ENCODE measurements around the gene CALCOCO1.

The CALCOCO1 gene

DNA sequence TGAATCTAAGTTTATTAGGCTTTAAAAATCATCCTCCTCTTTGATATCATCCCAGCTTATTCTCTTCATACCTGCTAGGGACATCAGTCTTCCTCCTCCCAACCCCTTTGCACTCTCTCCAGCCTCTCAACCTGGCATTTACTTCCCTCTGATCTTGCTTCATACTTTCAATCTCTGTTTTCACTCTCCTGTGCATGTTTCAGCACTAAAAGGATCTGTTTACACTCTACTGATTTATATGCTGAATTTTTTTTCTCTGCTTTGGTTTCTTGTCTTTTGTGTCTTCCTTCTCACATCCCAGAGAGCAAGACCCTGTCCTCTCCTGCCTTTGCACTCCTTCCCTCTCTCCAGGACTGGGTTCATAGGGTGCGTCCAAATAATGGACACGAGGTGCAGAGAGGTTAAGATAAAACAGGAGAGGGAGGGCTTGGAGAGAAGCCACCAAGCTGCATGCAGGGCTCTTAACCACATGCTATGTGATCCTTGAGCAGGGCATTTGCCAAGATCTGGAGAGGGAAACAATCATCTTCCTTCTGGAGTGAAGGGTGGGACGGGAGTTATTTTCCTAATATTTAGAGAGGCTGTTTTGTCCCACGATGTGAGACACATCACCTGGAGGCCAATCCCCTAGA lies 27.5 kb upstream of the CALCOCO1 start:
- Histone ChIP-seq H3F3A (ENCODE audit: control insufficient read depth, insufficient read depth) (peaks cover 41% of the 10 kb centered on the region), H3K36me3 (ENCODE audit: control insufficient read depth, low read length) (peaks cover 15% of the 10 kb centered on the region), H3K9me3 (ENCODE audit: control insufficient read depth, insufficient read depth, low read length) (no peaks in the 10 kb centered on the region), H3K4me2 (ENCODE audit: low read length) (peak overlapping the region; percentile 87), H3K4me1 (ENCODE audit: control insufficient read depth, low read length) (peaks cover 87% of the 10 kb centered on the region), H3K27ac (ENCODE audit: low read depth, low read length) (peak overlapping the region; percentile 96), H3K27me3 (ENCODE audit: control insufficient read depth, low read length) (no peaks in the 10 kb centered on the region), H3K4me3 (ENCODE audit: low read length) (peak overlapping the region; percentile 85), H3K9me2 (replicated peaks; ENCODE audit: control insufficient read depth, low read length) (no peaks in the 10 kb centered on the region), H3K79me2 (ENCODE audit: control insufficient read depth, low read length) (peaks cover 66% of the 10 kb centered on the region), H4K20me1 (ENCODE audit: control insufficient read depth, insufficient read depth, low read depth, low read length) (no peaks in the 10 kb centered on the region; the same call in 1 of the 2 replicates)
- TF ChIP-seq, protein P1, sequence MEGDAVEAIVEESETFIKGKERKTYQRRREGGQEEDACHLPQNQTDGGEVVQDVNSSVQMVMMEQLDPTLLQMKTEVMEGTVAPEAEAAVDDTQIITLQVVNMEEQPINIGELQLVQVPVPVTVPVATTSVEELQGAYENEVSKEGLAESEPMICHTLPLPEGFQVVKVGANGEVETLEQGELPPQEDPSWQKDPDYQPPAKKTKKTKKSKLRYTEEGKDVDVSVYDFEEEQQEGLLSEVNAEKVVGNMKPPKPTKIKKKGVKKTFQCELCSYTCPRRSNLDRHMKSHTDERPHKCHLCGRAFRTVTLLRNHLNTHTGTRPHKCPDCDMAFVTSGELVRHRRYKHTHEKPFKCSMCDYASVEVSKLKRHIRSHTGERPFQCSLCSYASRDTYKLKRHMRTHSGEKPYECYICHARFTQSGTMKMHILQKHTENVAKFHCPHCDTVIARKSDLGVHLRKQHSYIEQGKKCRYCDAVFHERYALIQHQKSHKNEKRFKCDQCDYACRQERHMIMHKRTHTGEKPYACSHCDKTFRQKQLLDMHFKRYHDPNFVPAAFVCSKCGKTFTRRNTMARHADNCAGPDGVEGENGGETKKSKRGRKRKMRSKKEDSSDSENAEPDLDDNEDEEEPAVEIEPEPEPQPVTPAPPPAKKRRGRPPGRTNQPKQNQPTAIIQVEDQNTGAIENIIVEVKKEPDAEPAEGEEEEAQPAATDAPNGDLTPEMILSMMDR (IDR thresholded peaks at IDR 0.05; ENCODE audit: low read depth, low read length, poor library complexity, severe bottlenecking) = no peak
- TF ChIP-seq EZH2phosphoT487 (IDR thresholded peaks at IDR 0.05; ENCODE audit: borderline replicate concordance, low read length) = no peak

DNA sequence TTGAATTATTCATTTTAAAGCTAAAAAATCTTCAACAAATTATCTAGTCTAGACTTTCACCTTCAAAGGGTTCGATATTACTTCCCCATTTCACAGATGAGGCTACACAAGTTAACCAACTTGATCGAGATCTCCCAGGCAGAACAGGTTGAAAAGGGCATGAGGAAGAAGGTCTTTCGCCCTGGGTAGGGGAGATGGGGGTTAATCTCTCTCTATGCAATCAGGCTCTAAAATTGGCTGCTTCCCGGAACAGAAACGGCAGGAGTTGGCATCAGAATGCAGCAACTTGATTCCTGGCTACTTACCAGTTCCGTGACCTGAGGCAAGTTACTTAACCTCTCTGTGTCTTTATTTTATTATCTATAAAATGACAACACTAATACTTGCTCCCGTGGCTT lies 26.9 kb upstream of the CALCOCO1 start:
- peaks cover 47% of the 10 kb centered on the region for H3F3A ChIP-seq (ENCODE audit: control insufficient read depth, insufficient read depth)
- H3K4me2 ChIP-seq (ENCODE audit: low read length) = peak overlapping the region; percentile 87
- H3K9me3 ChIP-seq (ENCODE audit: control insufficient read depth, insufficient read depth, low read length) = no peaks in the 10 kb centered on the region
- peak overlapping the region; percentile 85 for H3K4me3 ChIP-seq (ENCODE audit: low read length)
- no peaks in the 10 kb centered on the region for H3K27me3 ChIP-seq (ENCODE audit: control insufficient read depth, low read length)
- H3K36me3 ChIP-seq (ENCODE audit: control insufficient read depth, low read length) = peaks cover 12% of the 10 kb centered on the region
- peaks cover 60% of the 10 kb centered on the region for H3K79me2 ChIP-seq (ENCODE audit: control insufficient read depth, low read length)
- H4K20me1 ChIP-seq (ENCODE audit: control insufficient read depth, insufficient read depth, low read depth, low read length) = no peaks in the 10 kb centered on the region; the same call in 1 of the 2 replicates
- H3K27ac ChIP-seq (ENCODE audit: low read depth, low read length) = peak overlapping the region; percentile 96
- TF ChIP-seq EZH2phosphoT487 (IDR thresholded peaks at IDR 0.05; ENCODE audit: borderline replicate concordance, low read length) = no peak
- TF ChIP-seq, protein P1 (IDR thresholded peaks at IDR 0.05; ENCODE audit: low read depth, low read length, poor library complexity, severe bottlenecking) = no peak
- no peaks in the 10 kb centered on the region for H3K9me2 ChIP-seq (replicated peaks; ENCODE audit: control insufficient read depth, low read length)
- H3K4me1 ChIP-seq (ENCODE audit: control insufficient read depth, low read length) = peaks cover 92% of the 10 kb centered on the region

DNA sequence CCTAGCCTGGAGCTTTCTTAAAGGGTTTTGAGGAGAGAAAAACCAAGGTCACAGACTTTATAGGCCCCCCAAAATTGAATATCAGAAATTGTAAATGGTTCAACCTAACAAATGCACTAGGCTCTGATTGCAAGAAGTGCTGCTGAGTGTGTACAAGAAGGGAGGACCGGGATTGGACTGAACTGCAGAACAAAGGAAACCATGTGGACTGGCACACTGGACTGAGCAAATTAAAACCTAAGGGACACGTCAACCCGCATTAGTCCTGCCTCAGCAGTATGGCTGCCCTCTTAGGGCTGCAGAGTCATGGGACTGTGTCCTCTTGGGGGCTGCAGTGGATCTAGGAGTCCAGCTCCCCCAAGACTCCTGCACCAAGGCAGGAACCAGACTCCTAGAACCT lies 25.4 kb upstream of the CALCOCO1 start:
- no peaks in the 10 kb centered on the region for H3K9me2 ChIP-seq (replicated peaks; ENCODE audit: control insufficient read depth, low read length)
- H3F3A ChIP-seq (ENCODE audit: control insufficient read depth, insufficient read depth) = peaks cover 50% of the 10 kb centered on the region
- no peak for TF ChIP-seq EZH2phosphoT487 (IDR thresholded peaks at IDR 0.05; ENCODE audit: borderline replicate concordance, low read length)
- TF ChIP-seq, protein P1 (IDR thresholded peaks at IDR 0.05; ENCODE audit: low read depth, low read length, poor library complexity, severe bottlenecking) = no peak
- peaks cover 9% of the 10 kb centered on the region; the same call in 1 of the 2 replicates for H3K36me3 ChIP-seq (ENCODE audit: control insufficient read depth, low read length)
- peak overlapping the region; percentile 96 for H3K27ac ChIP-seq (ENCODE audit: low read depth, low read length)
- H3K79me2 ChIP-seq (ENCODE audit: control insufficient read depth, low read length) = peaks cover 45% of the 10 kb centered on the region
- no peaks in the 10 kb centered on the region for H3K27me3 ChIP-seq (ENCODE audit: control insufficient read depth, low read length)
- peaks cover 93% of the 10 kb centered on the region for H3K4me1 ChIP-seq (ENCODE audit: control insufficient read depth, low read length)
- no peaks in the 10 kb centered on the region for H3K9me3 ChIP-seq (ENCODE audit: control insufficient read depth, insufficient read depth, low read length)
- H4K20me1 ChIP-seq (ENCODE audit: control insufficient read depth, insufficient read depth, low read depth, low read length) = no peaks in the 10 kb centered on the region
- H3K4me3 ChIP-seq (ENCODE audit: low read length) = peak overlapping the region; percentile 85
- H3K4me2 ChIP-seq (ENCODE audit: low read length) = peak overlapping the region; percentile 87
